Stimulated activated CD8-positive, alpha-beta memory T cell treated with anti-CD3 and anti-CD28 coated beads, Interleukin-15, amount 100 ng/mL, for 24 hours (primary cell): ENCODE measurements around the gene NRG3.

ENCODE experiments used
- DNase-seq: peaks from one replicate; pipeline ENCODE4 v3.0.0-alpha.2; 2020; ENCODE audit warnings: low read depth

Gene NRG3

GRCh38 chr10:83007510-83007909 is 1132.5 kb downstream of the NRG3 start:
- DNase-seq = no peak

DNA sequence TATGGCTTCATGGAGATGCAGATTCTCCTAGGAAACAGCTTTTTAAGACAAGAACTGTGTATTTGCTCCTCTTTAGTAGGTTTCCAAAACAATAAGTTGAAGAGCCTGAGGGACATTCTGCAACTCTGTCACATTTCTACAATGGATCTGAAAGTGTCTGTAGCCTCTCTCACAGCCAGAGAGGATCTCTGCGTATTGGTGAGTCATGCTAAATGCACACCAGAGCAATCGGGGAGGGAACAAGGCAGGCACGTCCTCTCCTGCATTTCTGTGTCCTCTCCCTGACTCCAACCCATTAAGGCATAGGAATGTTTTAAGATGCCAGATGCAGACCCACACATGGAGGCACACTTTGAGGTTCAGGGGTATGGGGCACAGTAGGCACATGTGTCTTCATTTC is 1137.9 kb downstream of the NRG3 start:
- no peak for DNase-seq

- no peak for DNase-seq
Measured at GRCh38 chr10:83017076-83017867, 1142.3 kb downstream of the NRG3 start.

DNA sequence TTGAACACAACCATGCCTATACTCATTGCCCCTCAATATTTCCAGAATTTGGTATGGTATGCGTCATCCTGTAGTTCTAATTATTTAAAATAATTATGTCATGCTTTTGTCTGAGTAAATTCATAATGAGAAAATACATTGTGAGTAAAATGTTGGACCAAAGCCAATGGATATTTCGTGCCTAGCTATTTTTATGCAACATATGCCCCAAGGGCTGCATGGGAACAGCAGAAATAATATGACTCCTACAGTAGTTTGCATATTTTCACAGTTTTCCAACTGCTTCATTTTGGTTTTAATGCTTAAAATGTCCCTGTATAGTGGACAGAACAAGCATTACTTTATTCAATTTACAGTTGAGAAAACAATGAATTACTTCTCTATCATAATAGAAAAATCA is 1148.7 kb downstream of the NRG3 start:
- DNase-seq = no peak
